PC-9 (cell line): ENCODE results near the gene ACBD3. TPM values are rescaled to one million over a fixed set of nuclear protein-coding genes. Genes with fewer than 3 reads are reported as not detected.
A peak's percentile ranks its signal among the peaks of the same experiment; 100 is the strongest.

Source experiments
- BruUV-seq: library from RNA; stranded (reverse); fragments of 400-500 nt; replicated peaks from 2 replicates; lab custom pipeline; 2021; lab: Mats Ljungman, UMichigan
- CTCF ChIA-PET: fragments of 300-600 bp; sonication (Branson Sonifier 250); formaldehyde crosslinking; loops from one replicate; lab custom pipeline; 2022; ENCODE audit warnings: antibody characterized with exemption; lab: Charles Lee
- POLR2A ChIA-PET: fragments of 300-600 bp; sonication (Branson Sonifier 250); formaldehyde crosslinking; loops from one replicate; lab custom pipeline; 2022; ENCODE audit warnings: antibody characterized with exemption; ENCODE audit not compliant: unreplicated experiment; lab: Charles Lee
- DNase-seq, 2 experiments: peaks; one replicate each; pipeline versions ENCODE4 v3.0.0 to v3.0.0-alpha.2; 2015 to 2022; ENCODE audit warnings: mixed read lengths in 1 of 2
- H2AFZ ChIP-seq: fragments of 200-600 bp; sonication (generic); 2 replicates; pipeline ENCODE4 v1.8.1; 2017; ENCODE audit warnings: antibody characterized with exemption
- H3F3A ChIP-seq: fragments of 200-600 bp; sonication (generic); 2 replicates; pipeline ENCODE4 v1.8.1; 2017; ENCODE audit warnings: antibody characterized with exemption, mild to moderate bottlenecking, low read depth; ENCODE audit not compliant: insufficient read depth
- H3K27ac ChIP-seq: fragments of 200-600 bp; sonication (generic); 2 replicates; pipeline ENCODE4 v1.6.1; 2016; ENCODE audit warnings: mixed run types
- H3K27me3 ChIP-seq: fragments of 200-600 bp; sonication (generic); 2 replicates; pipeline ENCODE4 v1.6.1; 2016; ENCODE audit warnings: low read depth, mixed run types; ENCODE audit not compliant: insufficient read depth
- H3K36me3 ChIP-seq: fragments of 200-600 bp; sonication (generic); 2 replicates; pipeline ENCODE4 v1.6.1; 2016; ENCODE audit warnings: low read depth, mixed run types
- H3K4me1 ChIP-seq: fragments of 200-600 bp; sonication (generic); replicated peaks from 2 replicates; pipeline ENCODE4 v1.6.1; 2016; ENCODE audit warnings: mixed run types; ENCODE audit not compliant: insufficient read depth
- H3K4me2 ChIP-seq: fragments of 200-600 bp; sonication (generic); 2 replicates; pipeline ENCODE4 v1.6.1; 2017; ENCODE audit warnings: mixed run types
- H3K4me3 ChIP-seq: fragments of 200-600 bp; sonication (generic); 2 replicates; pipeline ENCODE4 v1.6.1; 2016; ENCODE audit warnings: mixed run types
- H3K79me2 ChIP-seq: fragments of 200-600 bp; sonication (generic); 2 replicates; pipeline ENCODE4 v1.6.1; 2017; ENCODE audit warnings: low read depth, mixed run types
- H3K9me2 ChIP-seq: fragments of 200-600 bp; sonication (generic); 2 replicates; pipeline ENCODE4 v1.8.1; 2017; ENCODE audit warnings: mild to moderate bottlenecking; ENCODE audit not compliant: insufficient read depth
- H3K9me3 ChIP-seq: fragments of 200-600 bp; sonication (generic); 2 replicates; pipeline ENCODE4 v1.8.1; 2016; ENCODE audit warnings: low read depth; ENCODE audit not compliant: insufficient read depth
- H4K20me1 ChIP-seq: fragments of 200-600 bp; sonication (generic); 2 replicates; pipeline ENCODE4 v1.8.1; 2017; ENCODE audit not compliant: insufficient read depth
- EZH2 ChIP-seq: fragments of 200-600 bp; sonication (generic); IDR thresholded peaks from 2 replicates; pipeline ENCODE4 v1.8.0; 2017; ENCODE audit warnings: antibody characterized with exemption, low read depth
- intact Hi-C: fragments of 100-400 bp; cut with micrococcal nuclease; formaldehyde crosslinking; loops from one replicate; pipeline ENCODE4 v1.10.0; 2022; ENCODE audit not compliant: unreplicated experiment
- total RNA-seq: library from RNA; stranded (reverse); gene quantifications from 2 replicates; pipeline ENCODE4 v1.2.3, GENCODE V29; 2021
- TF ChIP-seq, protein P1 (sequence below): fragments of 200-600 bp; sonication (generic); conservative IDR thresholded peaks from 2 replicates; pipeline ENCODE4 v1.6.1; 2017; ENCODE audit warnings: mixed run types, antibody characterized with exemption, mild to moderate bottlenecking, moderate library complexity

ACBD3 gene
- total RNA-seq, 1 experiment from 2014 or later: 46.4 TPM

DNA sequence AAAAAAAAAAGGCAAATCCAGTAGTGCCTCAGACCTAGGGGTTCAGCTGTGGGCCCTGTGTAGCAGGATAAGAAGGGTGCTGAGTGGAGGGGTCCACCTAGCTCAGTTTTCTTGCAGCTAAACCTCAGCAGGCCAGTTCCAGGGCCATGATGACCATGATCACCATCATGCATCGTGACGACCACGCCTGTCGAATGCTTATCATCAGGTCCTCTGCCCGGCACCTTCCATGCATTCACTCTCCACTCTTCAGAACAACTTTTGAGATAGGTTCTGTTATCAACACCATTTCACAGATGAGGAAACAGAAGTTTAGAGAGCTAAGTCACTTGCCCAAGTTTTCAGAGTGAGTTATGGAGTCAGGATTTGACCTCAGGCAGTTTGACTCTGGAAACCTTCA lies 54.9 kb downstream of the ACBD3 start:
- no TSS peak for BruUV-seq
- Histone ChIP-seq H2AFZ (no peak overlapping the region), H4K20me1 (no peaks in the 10 kb centered on the region), H3K9me2 (no peaks in the 10 kb centered on the region), H3K9me3 (no peaks in the 10 kb centered on the region), H3K4me3 (no peak overlapping the region), H3K4me2 (no peak overlapping the region), H3K27ac (no peak overlapping the region), H3K27me3 (no peaks in the 10 kb centered on the region), H3F3A (peaks cover 6% of the 10 kb centered on the region; the same call in 1 of the 2 replicates), H3K79me2 (no peaks in the 10 kb centered on the region), H3K4me1 (peaks cover 35% of the 10 kb centered on the region), H3K36me3 (no peaks in the 10 kb centered on the region)
- intact Hi-C loops: no loop called here
- no peak for DNase-seq
- ChIA-PET POLR2A (interaction anchor here (0.6 kb wide), 1 partner anchor 71 kb away, joined by 3 read pairs; no protein-coding TSS in a partner anchor), CTCF (no interaction called here)
- TF ChIP-seq EZH2: no peak
- TF ChIP-seq, protein P1, sequence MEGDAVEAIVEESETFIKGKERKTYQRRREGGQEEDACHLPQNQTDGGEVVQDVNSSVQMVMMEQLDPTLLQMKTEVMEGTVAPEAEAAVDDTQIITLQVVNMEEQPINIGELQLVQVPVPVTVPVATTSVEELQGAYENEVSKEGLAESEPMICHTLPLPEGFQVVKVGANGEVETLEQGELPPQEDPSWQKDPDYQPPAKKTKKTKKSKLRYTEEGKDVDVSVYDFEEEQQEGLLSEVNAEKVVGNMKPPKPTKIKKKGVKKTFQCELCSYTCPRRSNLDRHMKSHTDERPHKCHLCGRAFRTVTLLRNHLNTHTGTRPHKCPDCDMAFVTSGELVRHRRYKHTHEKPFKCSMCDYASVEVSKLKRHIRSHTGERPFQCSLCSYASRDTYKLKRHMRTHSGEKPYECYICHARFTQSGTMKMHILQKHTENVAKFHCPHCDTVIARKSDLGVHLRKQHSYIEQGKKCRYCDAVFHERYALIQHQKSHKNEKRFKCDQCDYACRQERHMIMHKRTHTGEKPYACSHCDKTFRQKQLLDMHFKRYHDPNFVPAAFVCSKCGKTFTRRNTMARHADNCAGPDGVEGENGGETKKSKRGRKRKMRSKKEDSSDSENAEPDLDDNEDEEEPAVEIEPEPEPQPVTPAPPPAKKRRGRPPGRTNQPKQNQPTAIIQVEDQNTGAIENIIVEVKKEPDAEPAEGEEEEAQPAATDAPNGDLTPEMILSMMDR: no peak

DNA sequence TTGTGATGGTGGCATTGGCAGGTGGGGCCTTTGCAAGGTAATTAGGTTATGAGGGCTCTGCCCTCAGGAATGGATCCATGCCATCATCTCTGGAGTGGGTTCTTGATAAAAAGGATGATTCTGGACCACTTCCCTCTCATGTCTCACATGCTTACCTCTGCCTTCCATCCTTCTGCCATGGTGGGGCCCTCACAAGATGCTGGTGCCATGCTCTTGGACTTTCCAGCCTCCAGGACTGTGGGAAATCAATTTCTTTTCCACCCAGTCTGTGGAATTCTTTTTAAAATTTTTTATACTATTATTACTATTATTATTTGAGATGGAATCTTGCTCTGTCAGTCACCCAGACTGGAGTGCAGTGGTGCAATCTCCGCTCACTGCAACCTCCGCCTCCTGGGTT lies 57.3 kb downstream of the ACBD3 start:
- TF ChIP-seq EZH2: no peak
- TF ChIP-seq, protein P1: no peak
- ChIA-PET POLR2A (no interaction called here), CTCF (no interaction called here)
- peaks cover 12% of the 10 kb centered on the region; the same call in 1 of the 2 replicates for H3F3A ChIP-seq
- no TSS peak for BruUV-seq
- no peaks in the 10 kb centered on the region for H4K20me1 ChIP-seq
- H3K27me3 ChIP-seq: no peaks in the 10 kb centered on the region
- no peak overlapping the region for H3K27ac ChIP-seq
- DNase-seq: no peak
- no peak overlapping the region for H3K4me2 ChIP-seq
- H3K79me2 ChIP-seq: no peaks in the 10 kb centered on the region
- no peaks in the 10 kb centered on the region for H3K9me3 ChIP-seq
- intact Hi-C loops: loop anchor here (5.0 kb wide), 1 partner anchor 418 kb away; the partner anchor contains the start of gene STUM
- no peak overlapping the region for H3K4me3 ChIP-seq
- H3K36me3 ChIP-seq: no peaks in the 10 kb centered on the region
- no peak overlapping the region for H2AFZ ChIP-seq
- H3K4me1 ChIP-seq: peaks cover 43% of the 10 kb centered on the region
- no peaks in the 10 kb centered on the region for H3K9me2 ChIP-seq

DNA sequence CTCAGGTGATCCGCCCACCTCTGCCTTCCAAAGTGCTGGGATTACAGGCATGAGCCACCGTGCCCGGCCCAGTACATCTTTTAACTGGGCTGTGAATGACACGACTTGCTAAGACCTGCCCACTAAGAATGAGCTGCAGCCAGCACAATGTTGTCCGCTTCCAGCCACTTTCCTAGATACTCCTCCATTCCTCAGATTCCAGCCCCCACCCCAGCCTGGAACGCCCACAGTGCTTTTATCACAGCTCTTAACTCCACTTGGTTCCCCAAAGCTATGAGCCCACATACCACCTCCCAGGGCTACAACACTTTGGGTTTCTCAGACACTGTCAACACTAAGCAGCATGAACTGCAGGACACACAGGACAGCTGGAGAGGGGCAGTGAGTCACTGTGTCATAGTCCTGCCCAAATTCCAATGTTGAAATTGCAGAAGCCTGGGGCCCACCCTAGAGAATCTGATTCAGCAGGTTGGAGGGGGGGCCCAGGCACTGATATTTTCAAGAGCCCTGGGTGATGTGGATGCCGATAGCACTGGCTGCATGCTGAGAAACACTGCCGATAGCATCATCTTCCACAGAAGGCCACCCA lies 58.0 kb downstream of the ACBD3 start:
- intact Hi-C loops: loop anchor here (5.0 kb wide), 1 partner anchor 419 kb away; the partner anchor contains the start of gene STUM
- ChIA-PET CTCF (interaction anchor here (0.8 to 1.7 kb wide), 3 partner anchors 64 to 69 kb away, joined by 3 to 5 read pairs (median 3); no protein-coding TSS in a partner anchor), POLR2A (interaction anchor here (0.6 kb wide), 3 partner anchors 55 to 1590 kb away, joined by 3 to 6 read pairs (median 5); no protein-coding TSS in a partner anchor)
- H4K20me1 ChIP-seq: no peaks in the 10 kb centered on the region
- peak; percentile 41 to 57 for DNase-seq
- H3K27ac ChIP-seq: no peak overlapping the region
- H3K9me2 ChIP-seq: no peaks in the 10 kb centered on the region
- H3K36me3 ChIP-seq: no peaks in the 10 kb centered on the region
- TF ChIP-seq EZH2: no peak
- TF ChIP-seq, protein P1: no peak
- peaks cover 48% of the 10 kb centered on the region for H3K4me1 ChIP-seq
- no peak overlapping the region for H2AFZ ChIP-seq
- H3F3A ChIP-seq: peaks cover 15% of the 10 kb centered on the region; the same call in 1 of the 2 replicates
- H3K4me3 ChIP-seq: no peak overlapping the region
- H3K27me3 ChIP-seq: no peaks in the 10 kb centered on the region
- no peaks in the 10 kb centered on the region for H3K79me2 ChIP-seq
- BruUV-seq: TSS peak; percentile 63
- H3K9me3 ChIP-seq: no peaks in the 10 kb centered on the region
- H3K4me2 ChIP-seq: peak overlapping the region; percentile 69
